ENCODE results near the gene MRPL27. TPM values are rescaled to one million over a fixed set of nuclear protein-coding genes. Genes with fewer than 3 reads are reported as not detected.

Gene MRPL27
- total RNA-seq, 2 experiments from 2014 or later, result 68.8 to 80.2 TPM

DNA sequence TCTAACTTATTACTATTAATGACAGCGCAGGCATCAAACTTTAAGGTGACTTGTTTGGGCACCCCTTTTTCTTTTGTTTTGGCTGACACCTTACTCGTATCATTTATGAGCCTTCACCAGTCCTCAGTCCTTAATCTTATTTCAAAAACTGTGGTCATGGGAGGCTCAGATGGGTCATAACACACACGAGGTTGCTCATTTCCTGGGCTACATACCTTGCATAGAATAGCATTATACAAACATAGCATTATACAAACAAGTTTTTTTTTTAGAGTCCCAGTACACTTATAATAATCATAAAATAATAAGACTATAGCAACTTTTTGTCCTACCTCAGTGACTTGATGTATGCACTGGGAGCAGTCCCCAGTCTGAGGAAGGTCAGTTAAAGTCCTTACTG lies 41.8 kb upstream of the MRPL27 start:
- H2AFZ ChIP-seq (ENCODE audit: low read length), result no peak overlapping the region
- H3K4me1 ChIP-seq (ENCODE audit: insufficient read depth, low read length, poor library complexity, severe bottlenecking), result no peaks in the 10 kb centered on the region
- TF ChIP-seq, protein P1, sequence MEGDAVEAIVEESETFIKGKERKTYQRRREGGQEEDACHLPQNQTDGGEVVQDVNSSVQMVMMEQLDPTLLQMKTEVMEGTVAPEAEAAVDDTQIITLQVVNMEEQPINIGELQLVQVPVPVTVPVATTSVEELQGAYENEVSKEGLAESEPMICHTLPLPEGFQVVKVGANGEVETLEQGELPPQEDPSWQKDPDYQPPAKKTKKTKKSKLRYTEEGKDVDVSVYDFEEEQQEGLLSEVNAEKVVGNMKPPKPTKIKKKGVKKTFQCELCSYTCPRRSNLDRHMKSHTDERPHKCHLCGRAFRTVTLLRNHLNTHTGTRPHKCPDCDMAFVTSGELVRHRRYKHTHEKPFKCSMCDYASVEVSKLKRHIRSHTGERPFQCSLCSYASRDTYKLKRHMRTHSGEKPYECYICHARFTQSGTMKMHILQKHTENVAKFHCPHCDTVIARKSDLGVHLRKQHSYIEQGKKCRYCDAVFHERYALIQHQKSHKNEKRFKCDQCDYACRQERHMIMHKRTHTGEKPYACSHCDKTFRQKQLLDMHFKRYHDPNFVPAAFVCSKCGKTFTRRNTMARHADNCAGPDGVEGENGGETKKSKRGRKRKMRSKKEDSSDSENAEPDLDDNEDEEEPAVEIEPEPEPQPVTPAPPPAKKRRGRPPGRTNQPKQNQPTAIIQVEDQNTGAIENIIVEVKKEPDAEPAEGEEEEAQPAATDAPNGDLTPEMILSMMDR (conservative IDR thresholded peaks at IDR 0.05; ENCODE audit: low read length), result no peak
- no peak for TF ChIP-seq EZH2phosphoT487 (IDR thresholded peaks at IDR 0.05; ENCODE audit: borderline replicate concordance, low read depth, low read length)
- CTCF ChIA-PET (ENCODE audit: unreplicated experiment), result no interaction called here
- no peaks in the 10 kb centered on the region for H3K9me2 ChIP-seq (ENCODE audit: insufficient read depth, low read length)
- H3K36me3 ChIP-seq (ENCODE audit: insufficient read depth, low read length), result no peaks in the 10 kb centered on the region
- POLR2A ChIA-PET, result no interaction called here
- DNase-seq (ENCODE audit: low spot score), result no peak
- H4K20me1 ChIP-seq (ENCODE audit: insufficient read depth, low read length), result no peaks in the 10 kb centered on the region
- intact Hi-C loops (cut with micrococcal nuclease; ENCODE audit: unreplicated experiment), result no loop called here
- no peak overlapping the region for H3K4me3 ChIP-seq (ENCODE audit: low read depth, low read length, poor library complexity, severe bottlenecking)
- H3K9me3 ChIP-seq (ENCODE audit: low read length), result no peaks in the 10 kb centered on the region; the same call in 1 of the 2 replicates
- H3K27ac ChIP-seq (ENCODE audit: low read depth, low read length, poor library complexity, severe bottlenecking), result no peak overlapping the region
- H3K4me2 ChIP-seq (ENCODE audit: low read length), result no peak overlapping the region
- BruUV-seq (replicated peaks), result no TSS peak
- no peaks in the 10 kb centered on the region for H3K79me2 ChIP-seq (ENCODE audit: insufficient read depth, low read depth, low read length)

DNA sequence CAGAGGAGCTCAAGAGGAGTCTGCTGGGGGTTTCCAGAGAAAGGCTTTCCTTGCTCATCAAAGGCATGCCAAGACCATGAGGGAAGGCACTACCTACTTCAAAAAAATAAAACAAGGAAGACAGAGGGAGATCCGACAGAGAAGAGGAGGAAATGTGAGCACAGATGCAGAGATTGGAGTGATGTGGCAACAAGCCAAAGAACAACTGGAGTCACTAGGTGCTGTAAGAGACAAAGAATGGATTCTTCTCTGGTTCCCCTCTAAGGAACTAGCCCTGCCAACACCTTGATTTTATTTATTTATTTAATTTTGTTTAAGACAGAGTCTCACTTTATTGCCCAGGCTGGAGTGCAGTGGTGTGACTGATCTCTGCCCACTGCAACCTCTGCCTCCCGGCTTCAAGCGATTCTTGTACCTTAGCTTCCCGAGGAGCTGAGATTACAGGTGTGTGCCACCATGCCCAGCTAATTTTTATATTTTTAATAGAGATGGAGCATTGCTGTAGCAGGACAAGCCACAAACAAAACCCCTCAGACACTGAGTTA lies 39.3 kb upstream of the MRPL27 start:
- BruUV-seq (replicated peaks), result no TSS peak
- no peak for DNase-seq (ENCODE audit: low spot score)
- POLR2A ChIA-PET, result no interaction called here
- Histone ChIP-seq H3K27ac (ENCODE audit: low read depth, low read length, poor library complexity, severe bottlenecking) (no peak overlapping the region), H3K4me3 (ENCODE audit: low read depth, low read length, poor library complexity, severe bottlenecking) (no peak overlapping the region), H3K79me2 (ENCODE audit: insufficient read depth, low read depth, low read length) (no peaks in the 10 kb centered on the region), H4K20me1 (ENCODE audit: insufficient read depth, low read length) (no peaks in the 10 kb centered on the region), H3K36me3 (ENCODE audit: insufficient read depth, low read length) (no peaks in the 10 kb centered on the region), H2AFZ (ENCODE audit: low read length) (no peak overlapping the region), H3K4me2 (ENCODE audit: low read length) (no peak overlapping the region), H3K4me1 (ENCODE audit: insufficient read depth, low read length, poor library complexity, severe bottlenecking) (no peaks in the 10 kb centered on the region), H3K9me2 (ENCODE audit: insufficient read depth, low read length) (no peaks in the 10 kb centered on the region), H3K9me3 (ENCODE audit: low read length) (no peaks in the 10 kb centered on the region)
- no peak for TF ChIP-seq EZH2phosphoT487 (IDR thresholded peaks at IDR 0.05; ENCODE audit: borderline replicate concordance, low read depth, low read length)
- TF ChIP-seq, protein P1 (conservative IDR thresholded peaks at IDR 0.05; ENCODE audit: low read length), result no peak
- CTCF ChIA-PET (ENCODE audit: unreplicated experiment), result no interaction called here
- intact Hi-C loops (cut with micrococcal nuclease; ENCODE audit: unreplicated experiment), result no loop called here

DNA sequence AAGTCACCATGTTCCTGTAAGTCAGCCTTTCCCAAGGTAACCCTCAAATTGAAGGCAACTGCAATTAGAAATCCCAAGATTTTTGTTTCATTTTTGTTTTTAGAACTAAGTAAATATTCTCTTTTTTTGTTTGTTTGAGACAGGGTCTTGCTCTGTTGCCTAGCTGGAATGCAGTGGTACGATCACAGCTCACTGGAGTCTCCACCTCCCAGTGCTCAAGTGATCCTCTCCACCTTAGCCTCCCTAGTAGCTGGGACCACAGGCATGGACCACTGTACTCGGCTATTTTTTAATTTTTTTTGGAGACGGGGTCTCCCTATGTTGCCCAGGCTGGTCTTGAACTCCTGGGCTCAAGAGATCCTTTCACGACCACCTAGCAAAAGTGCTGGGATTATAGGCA lies 34.9 kb upstream of the MRPL27 start:
- ChIA-PET POLR2A (no interaction called here), CTCF (ENCODE audit: unreplicated experiment) (no interaction called here)
- Histone ChIP-seq H3K36me3 (ENCODE audit: insufficient read depth, low read length) (no peaks in the 10 kb centered on the region), H3K27ac (ENCODE audit: low read depth, low read length, poor library complexity, severe bottlenecking) (no peak overlapping the region), H3K4me3 (ENCODE audit: low read depth, low read length, poor library complexity, severe bottlenecking) (no peak overlapping the region), H3K9me3 (ENCODE audit: low read length) (no peaks in the 10 kb centered on the region), H3K9me2 (ENCODE audit: insufficient read depth, low read length) (no peaks in the 10 kb centered on the region), H2AFZ (ENCODE audit: low read length) (no peak overlapping the region), H3K4me2 (ENCODE audit: low read length) (no peak overlapping the region), H3K4me1 (ENCODE audit: insufficient read depth, low read length, poor library complexity, severe bottlenecking) (no peaks in the 10 kb centered on the region), H3K79me2 (ENCODE audit: insufficient read depth, low read depth, low read length) (no peaks in the 10 kb centered on the region), H4K20me1 (ENCODE audit: insufficient read depth, low read length) (no peaks in the 10 kb centered on the region)
- no peak for DNase-seq (ENCODE audit: low spot score)
- no peak for TF ChIP-seq EZH2phosphoT487 (IDR thresholded peaks at IDR 0.05; ENCODE audit: borderline replicate concordance, low read depth, low read length)
- TF ChIP-seq, protein P1 (conservative IDR thresholded peaks at IDR 0.05; ENCODE audit: low read length), result no peak
- intact Hi-C loops (cut with micrococcal nuclease; ENCODE audit: unreplicated experiment), result no loop called here
- no TSS peak for BruUV-seq (replicated peaks)

All from OCI-LY7 (cell line).